Measurements from ENCODE around the gene TNIK. TPM values are rescaled to one million over a fixed set of nuclear protein-coding genes. Genes with fewer than 3 reads are reported as not detected.

TNIK gene
- polyA plus RNA-seq, 1 donor, result 32.3 TPM

- H3K27ac ChIP-seq (ENCODE audit: low read length), result peak overlapping the region; percentile 38
- no peaks in the 10 kb centered on the region for H3K9me3 ChIP-seq (ENCODE audit: control insufficient read depth, low read depth, low read length)
Measured at GRCh38 chr3:171163101-171164066, 296.8 kb downstream of the TNIK start.

DNA sequence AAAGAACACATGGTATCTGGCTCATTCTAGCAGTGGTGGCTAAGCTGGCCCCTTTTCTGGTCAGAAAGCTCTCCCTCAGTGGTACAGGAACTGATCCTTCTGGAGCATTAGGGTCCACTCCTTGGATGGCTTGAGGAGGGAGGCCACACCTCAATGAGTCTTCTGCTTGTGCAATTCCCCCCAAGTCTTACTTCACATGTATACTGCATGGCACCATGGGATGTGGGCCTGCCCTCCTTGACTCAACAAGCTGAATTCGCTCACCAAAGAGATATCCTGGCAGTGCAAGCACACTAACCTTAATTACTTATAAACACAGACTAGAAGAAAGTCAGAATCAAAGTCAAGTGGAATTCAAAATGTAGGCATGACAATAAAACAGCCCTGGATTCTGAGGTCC is 299.9 kb downstream of the TNIK start:
- no peak for DNase-seq
- WGBS (ENCODE audit: insufficient coverage, low lambda C conversion rate), result no CpG with 5 or more reads among the region's 1 CpG
- Histone ChIP-seq H3K4me3 (ENCODE audit: low read length) (no peak overlapping the region), H3K27me3 (ENCODE audit: control insufficient read depth, insufficient read depth, low read length) (no peaks in the 10 kb centered on the region), H3K9me3 (ENCODE audit: control insufficient read depth, low read depth, low read length) (no peaks in the 10 kb centered on the region), H3K36me3 (ENCODE audit: control insufficient read depth, insufficient read depth, low read length) (peaks cover 36% of the 10 kb centered on the region), H3K4me1 (ENCODE audit: control insufficient read depth, insufficient read depth, low read length) (peaks cover under 1% of the 10 kb centered on the region), H3K27ac (ENCODE audit: low read length) (no peak overlapping the region)

More at GRCh38 chr3:171163101-171164066, 296.8 kb downstream of the TNIK start:
- DNase-seq, result peak in 1 of 2 donors; percentile 44
- peaks cover 20% of the 10 kb centered on the region for H3K36me3 ChIP-seq (ENCODE audit: control insufficient read depth, insufficient read depth, low read length)
- H3K4me1 ChIP-seq (ENCODE audit: control insufficient read depth, insufficient read depth, low read length), result peaks cover 25% of the 10 kb centered on the region
- H3K4me3 ChIP-seq (ENCODE audit: low read length), result no peak overlapping the region
- H3K27me3 ChIP-seq (ENCODE audit: control insufficient read depth, insufficient read depth, low read length), result no peaks in the 10 kb centered on the region

DNA sequence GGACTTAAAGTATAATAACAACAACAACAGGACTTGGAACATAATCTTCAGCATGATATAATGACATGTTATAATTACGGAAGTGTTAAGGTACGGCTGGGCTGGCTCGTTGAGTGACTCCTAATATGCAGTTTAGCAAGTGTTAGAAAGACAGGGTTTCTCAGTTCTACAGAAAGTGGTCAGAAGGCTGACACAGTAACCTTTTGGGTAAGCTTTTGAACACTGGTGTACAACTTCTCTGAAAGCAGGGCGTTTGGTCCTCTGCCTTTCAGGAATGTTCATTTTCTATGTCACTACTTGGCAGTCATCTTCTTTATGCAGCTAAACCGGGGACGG is 300.4 kb downstream of the TNIK start:
- WGBS (ENCODE audit: insufficient coverage, low lambda C conversion rate), result 100% methylated on average over 1 of the region's 6 CpGs
- no peak for DNase-seq
- no peaks in the 10 kb centered on the region for H3K27me3 ChIP-seq (ENCODE audit: control insufficient read depth, insufficient read depth, low read length)
- H3K36me3 ChIP-seq (ENCODE audit: control insufficient read depth, insufficient read depth, low read length), result peaks cover 41% of the 10 kb centered on the region
- H3K4me1 ChIP-seq (ENCODE audit: control insufficient read depth, insufficient read depth, low read length), result no peaks in the 10 kb centered on the region
- no peak overlapping the region for H3K4me3 ChIP-seq (ENCODE audit: low read length)
- no peaks in the 10 kb centered on the region for H3K9me3 ChIP-seq (ENCODE audit: control insufficient read depth, low read depth, low read length)
- H3K27ac ChIP-seq (ENCODE audit: low read length), result no peak overlapping the region

- WGBS (ENCODE audit: insufficient coverage, low lambda C conversion rate), result 85% methylated on average over 4 of the region's 20 CpGs
Measured at GRCh38 chr3:171159024-171159821, 301.0 kb downstream of the TNIK start.

DNA sequence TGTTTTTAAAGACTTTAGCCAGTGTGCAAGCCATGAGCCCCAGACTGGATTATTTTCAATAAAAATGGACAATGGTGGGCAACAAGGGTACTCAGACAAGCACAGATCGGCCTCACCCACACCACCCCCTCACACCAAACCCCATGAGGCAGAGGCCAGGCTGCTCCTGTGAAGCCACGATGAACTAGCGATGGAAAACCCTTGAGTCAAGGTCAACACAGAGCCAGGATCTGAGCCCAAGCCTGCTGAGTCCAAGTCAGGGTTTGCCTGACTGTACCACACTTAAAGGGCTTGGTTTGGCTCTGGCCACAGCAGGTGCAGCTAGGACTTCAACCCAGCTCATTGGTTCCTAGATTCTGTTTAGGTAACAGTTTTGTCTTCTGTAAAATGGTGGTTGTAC is 302.2 kb downstream of the TNIK start:
- H3K9me3 ChIP-seq (ENCODE audit: control insufficient read depth, low read depth, low read length), result no peaks in the 10 kb centered on the region
- H3K4me1 ChIP-seq (ENCODE audit: control insufficient read depth, insufficient read depth, low read length), result no peaks in the 10 kb centered on the region
- no peak overlapping the region for H3K27ac ChIP-seq (ENCODE audit: low read length)
- no peak for DNase-seq
- H3K36me3 ChIP-seq (ENCODE audit: control insufficient read depth, insufficient read depth, low read length), result peaks cover 37% of the 10 kb centered on the region
- no peak overlapping the region for H3K4me3 ChIP-seq (ENCODE audit: low read length)
- WGBS (ENCODE audit: insufficient coverage, low lambda C conversion rate), result no CpG with 5 or more reads among the region's 3 CpGs
- no peaks in the 10 kb centered on the region for H3K27me3 ChIP-seq (ENCODE audit: control insufficient read depth, insufficient read depth, low read length)

More at GRCh38 chr3:171159024-171159821, 301.0 kb downstream of the TNIK start:
- H3K27me3 ChIP-seq (ENCODE audit: control insufficient read depth, insufficient read depth, low read length), result no peaks in the 10 kb centered on the region
- H3K27ac ChIP-seq (ENCODE audit: low read length), result no peak overlapping the region
- no peaks in the 10 kb centered on the region for H3K9me3 ChIP-seq (ENCODE audit: control insufficient read depth, low read depth, low read length)
- H3K4me1 ChIP-seq (ENCODE audit: control insufficient read depth, insufficient read depth, low read length), result no peaks in the 10 kb centered on the region
- no peak for DNase-seq
- H3K4me3 ChIP-seq (ENCODE audit: low read length), result no peak overlapping the region
- H3K36me3 ChIP-seq (ENCODE audit: control insufficient read depth, insufficient read depth, low read length), result peaks cover 41% of the 10 kb centered on the region

GRCh38 chr3:171157286-171157685 is 302.9 kb downstream of the TNIK start:
- no peak overlapping the region for H3K4me3 ChIP-seq (ENCODE audit: low read length)
- no CpG with 5 or more reads among the region's 14 CpGs for WGBS (ENCODE audit: insufficient coverage, low lambda C conversion rate)
- no peaks in the 10 kb centered on the region for H3K4me1 ChIP-seq (ENCODE audit: control insufficient read depth, insufficient read depth, low read length)
- DNase-seq, result no peak
- no peak overlapping the region for H3K27ac ChIP-seq (ENCODE audit: low read length)
- no peaks in the 10 kb centered on the region for H3K9me3 ChIP-seq (ENCODE audit: control insufficient read depth, low read depth, low read length)
- H3K36me3 ChIP-seq (ENCODE audit: control insufficient read depth, insufficient read depth, low read length), result peaks cover 34% of the 10 kb centered on the region
- no peaks in the 10 kb centered on the region for H3K27me3 ChIP-seq (ENCODE audit: control insufficient read depth, insufficient read depth, low read length)

DNA sequence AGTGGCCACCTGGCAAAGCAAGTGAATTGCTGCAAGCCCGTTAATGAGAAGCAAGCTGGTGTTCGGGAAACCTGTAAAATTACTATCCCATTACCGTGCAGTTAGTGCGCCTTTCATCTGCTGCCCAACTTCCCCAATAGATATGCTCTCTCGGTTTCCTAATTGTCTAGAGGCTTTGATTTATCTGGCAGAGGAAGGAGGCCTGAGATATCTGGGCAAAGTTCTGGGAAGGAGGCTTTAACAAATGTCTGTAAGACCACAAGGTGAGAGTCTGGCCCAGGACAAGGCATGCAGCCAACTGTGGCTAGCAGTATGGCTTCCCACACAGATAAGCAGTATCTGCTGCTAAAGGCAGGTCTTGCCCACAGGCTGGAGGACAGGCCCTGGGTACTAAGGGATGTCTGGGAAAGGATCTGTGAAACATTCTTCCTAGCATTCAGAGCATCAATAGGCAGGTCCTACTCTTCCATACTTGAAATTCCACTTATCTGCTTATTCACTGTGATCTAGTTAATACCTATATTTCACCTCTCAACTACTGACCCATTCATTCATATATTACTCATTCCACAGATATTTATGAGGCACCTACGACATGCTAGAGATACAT is 303.7 kb downstream of the TNIK start:
- WGBS (ENCODE audit: insufficient coverage, low lambda C conversion rate), result no CpG with 5 or more reads among the region's 6 CpGs
- Histone ChIP-seq H3K27me3 (ENCODE audit: control insufficient read depth, insufficient read depth, low read length) (no peaks in the 10 kb centered on the region), H3K27ac (ENCODE audit: low read length) (no peak overlapping the region), H3K36me3 (ENCODE audit: control insufficient read depth, insufficient read depth, low read length) (peaks cover 39% of the 10 kb centered on the region), H3K9me3 (ENCODE audit: control insufficient read depth, low read depth, low read length) (no peaks in the 10 kb centered on the region), H3K4me3 (ENCODE audit: low read length) (no peak overlapping the region), H3K4me1 (ENCODE audit: control insufficient read depth, insufficient read depth, low read length) (no peaks in the 10 kb centered on the region)
- DNase-seq, result no peak

DNA sequence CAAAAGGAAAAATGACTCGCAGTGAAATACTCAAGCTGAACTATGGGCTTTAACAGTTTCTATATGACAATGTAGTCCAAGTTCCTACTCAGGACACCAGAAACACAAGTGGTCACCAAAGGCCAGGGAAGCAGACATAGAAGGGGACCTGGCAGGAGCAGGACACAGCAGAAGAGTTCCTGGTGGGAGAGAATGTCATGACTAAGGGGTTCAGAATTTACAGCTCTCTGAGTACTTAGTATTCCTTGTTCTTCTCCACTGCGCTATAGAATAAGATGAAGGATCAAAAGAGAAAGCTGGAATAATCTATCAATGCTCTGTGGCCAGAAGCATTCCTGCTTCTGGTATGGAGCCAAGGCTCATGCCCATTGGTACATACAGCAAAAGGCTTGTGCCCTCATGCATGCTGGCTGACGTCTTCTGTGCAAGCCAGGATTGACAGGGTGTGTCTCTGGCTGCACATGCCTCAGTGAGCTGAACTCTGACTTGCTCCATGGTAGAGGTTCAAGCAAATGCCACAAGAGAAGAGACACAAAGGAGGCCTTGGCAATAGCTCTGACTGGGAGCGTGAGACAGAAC is 305.0 kb downstream of the TNIK start:
- no CpG with 5 or more reads among the region's 4 CpGs for WGBS (ENCODE audit: insufficient coverage, low lambda C conversion rate)
- H3K4me3 ChIP-seq (ENCODE audit: low read length), result no peak overlapping the region
- no peaks in the 10 kb centered on the region for H3K9me3 ChIP-seq (ENCODE audit: control insufficient read depth, low read depth, low read length)
- H3K27me3 ChIP-seq (ENCODE audit: control insufficient read depth, insufficient read depth, low read length), result no peaks in the 10 kb centered on the region
- no peaks in the 10 kb centered on the region for H3K4me1 ChIP-seq (ENCODE audit: control insufficient read depth, insufficient read depth, low read length)
- no peak for DNase-seq
- no peak overlapping the region for H3K27ac ChIP-seq (ENCODE audit: low read length)
- peaks cover 36% of the 10 kb centered on the region for H3K36me3 ChIP-seq (ENCODE audit: control insufficient read depth, insufficient read depth, low read length)

GRCh38 chr3:171150945-171151344 is 309.3 kb downstream of the TNIK start:
- DNase-seq, result no peak
- Histone ChIP-seq H3K4me1 (ENCODE audit: control insufficient read depth, insufficient read depth, low read length) (no peaks in the 10 kb centered on the region), H3K36me3 (ENCODE audit: control insufficient read depth, insufficient read depth, low read length) (peaks cover 11% of the 10 kb centered on the region), H3K9me3 (ENCODE audit: control insufficient read depth, low read depth, low read length) (no peaks in the 10 kb centered on the region), H3K27me3 (ENCODE audit: control insufficient read depth, insufficient read depth, low read length) (no peaks in the 10 kb centered on the region), H3K27ac (ENCODE audit: low read length) (no peak overlapping the region), H3K4me3 (ENCODE audit: low read length) (no peak overlapping the region)
- 71% methylated on average over 2 of the region's 2 CpGs for WGBS (ENCODE audit: insufficient coverage, low lambda C conversion rate)

DNA sequence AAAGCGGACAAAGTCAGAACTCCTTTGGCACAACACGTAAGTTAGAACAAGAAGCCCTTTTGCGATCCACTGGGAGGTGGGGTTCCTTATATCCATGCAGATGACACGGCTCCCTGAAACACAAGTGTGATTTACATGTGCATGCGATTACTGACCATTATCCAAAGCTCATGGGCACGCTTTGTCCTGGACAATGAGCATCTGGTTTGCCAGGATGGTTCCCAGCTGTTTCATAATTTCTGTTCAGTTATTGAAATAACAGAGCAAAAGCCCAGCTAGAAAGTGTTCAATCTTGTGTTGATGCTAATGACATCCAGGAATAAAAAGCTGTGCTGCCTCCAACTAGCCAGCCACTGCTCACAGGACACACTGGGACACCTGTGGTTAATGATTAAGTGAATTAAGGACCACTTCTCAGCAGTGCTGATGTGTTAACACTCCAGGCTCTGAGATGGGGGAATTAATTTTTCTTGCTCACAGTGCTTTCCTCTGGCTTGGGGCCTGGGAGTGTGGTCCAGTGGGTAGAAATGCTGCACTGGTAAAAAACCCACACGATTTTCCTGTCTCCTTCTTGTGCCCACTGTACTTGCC is 310.6 kb downstream of the TNIK start:
- Histone ChIP-seq H3K4me1 (ENCODE audit: control insufficient read depth, insufficient read depth, low read length) (no peaks in the 10 kb centered on the region), H3K9me3 (ENCODE audit: control insufficient read depth, low read depth, low read length) (no peaks in the 10 kb centered on the region), H3K27me3 (ENCODE audit: control insufficient read depth, insufficient read depth, low read length) (no peaks in the 10 kb centered on the region), H3K36me3 (ENCODE audit: control insufficient read depth, insufficient read depth, low read length) (peaks cover 5% of the 10 kb centered on the region), H3K27ac (ENCODE audit: low read length) (no peak overlapping the region), H3K4me3 (ENCODE audit: low read length) (no peak overlapping the region)
- WGBS (ENCODE audit: insufficient coverage, low lambda C conversion rate), result no CpG with 5 or more reads among the region's 7 CpGs
- DNase-seq, result no peak

All from large intestine (tissue), 3 donors.